Ishikawa (cell line): ENCODE measurements around the gene BEND6.

Experiments
- CREB1 ChIP-seq: IDR thresholded peaks from 2 replicates; pipeline ENCODE4 v1.6.1; 2012; ENCODE audit warnings: low read depth
- EGR1 ChIP-seq: IDR thresholded peaks from 2 replicates; pipeline ENCODE4 v1.6.1; 2012
- EP300 ChIP-seq: IDR thresholded peaks from 2 replicates; pipeline ENCODE4 v1.6.1; 2012; ENCODE audit warnings: borderline replicate concordance
- FOXM1 ChIP-seq: IDR thresholded peaks from 2 replicates; pipeline ENCODE4 v1.6.1; 2012; ENCODE audit warnings: low read depth, borderline replicate concordance
- NFIC ChIP-seq: IDR thresholded peaks from 2 replicates; pipeline ENCODE4 v1.6.1; 2012
- RAD21 ChIP-seq: IDR thresholded peaks from 2 replicates; pipeline ENCODE4 v1.6.1; 2012; ENCODE audit warnings: low read depth
- TAF1 ChIP-seq: IDR thresholded peaks from 2 replicates; pipeline ENCODE4 v1.6.1; 2012; ENCODE audit warnings: low read depth, mild to moderate bottlenecking
- TEAD4 ChIP-seq: IDR thresholded peaks from 2 replicates; pipeline ENCODE4 v1.6.1; 2012
- TF ChIP-seq, protein P1 (sequence below): IDR thresholded peaks from 2 replicates; pipeline ENCODE4 v1.6.1; 2012; ENCODE audit warnings: low read depth, mild to moderate bottlenecking
- TF ChIP-seq, protein P2 (sequence below): IDR thresholded peaks from 2 replicates; pipeline ENCODE4 v1.6.1; 2012

- no peak for TF ChIP-seq EP300
- no peak for TF ChIP-seq EGR1
- TF ChIP-seq, protein P1, sequence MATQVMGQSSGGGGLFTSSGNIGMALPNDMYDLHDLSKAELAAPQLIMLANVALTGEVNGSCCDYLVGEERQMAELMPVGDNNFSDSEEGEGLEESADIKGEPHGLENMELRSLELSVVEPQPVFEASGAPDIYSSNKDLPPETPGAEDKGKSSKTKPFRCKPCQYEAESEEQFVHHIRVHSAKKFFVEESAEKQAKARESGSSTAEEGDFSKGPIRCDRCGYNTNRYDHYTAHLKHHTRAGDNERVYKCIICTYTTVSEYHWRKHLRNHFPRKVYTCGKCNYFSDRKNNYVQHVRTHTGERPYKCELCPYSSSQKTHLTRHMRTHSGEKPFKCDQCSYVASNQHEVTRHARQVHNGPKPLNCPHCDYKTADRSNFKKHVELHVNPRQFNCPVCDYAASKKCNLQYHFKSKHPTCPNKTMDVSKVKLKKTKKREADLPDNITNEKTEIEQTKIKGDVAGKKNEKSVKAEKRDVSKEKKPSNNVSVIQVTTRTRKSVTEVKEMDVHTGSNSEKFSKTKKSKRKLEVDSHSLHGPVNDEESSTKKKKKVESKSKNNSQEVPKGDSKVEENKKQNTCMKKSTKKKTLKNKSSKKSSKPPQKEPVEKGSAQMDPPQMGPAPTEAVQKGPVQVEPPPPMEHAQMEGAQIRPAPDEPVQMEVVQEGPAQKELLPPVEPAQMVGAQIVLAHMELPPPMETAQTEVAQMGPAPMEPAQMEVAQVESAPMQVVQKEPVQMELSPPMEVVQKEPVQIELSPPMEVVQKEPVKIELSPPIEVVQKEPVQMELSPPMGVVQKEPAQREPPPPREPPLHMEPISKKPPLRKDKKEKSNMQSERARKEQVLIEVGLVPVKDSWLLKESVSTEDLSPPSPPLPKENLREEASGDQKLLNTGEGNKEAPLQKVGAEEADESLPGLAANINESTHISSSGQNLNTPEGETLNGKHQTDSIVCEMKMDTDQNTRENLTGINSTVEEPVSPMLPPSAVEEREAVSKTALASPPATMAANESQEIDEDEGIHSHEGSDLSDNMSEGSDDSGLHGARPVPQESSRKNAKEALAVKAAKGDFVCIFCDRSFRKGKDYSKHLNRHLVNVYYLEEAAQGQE, result no peak
- TF ChIP-seq TEAD4, result no peak
- TF ChIP-seq, protein P2, sequence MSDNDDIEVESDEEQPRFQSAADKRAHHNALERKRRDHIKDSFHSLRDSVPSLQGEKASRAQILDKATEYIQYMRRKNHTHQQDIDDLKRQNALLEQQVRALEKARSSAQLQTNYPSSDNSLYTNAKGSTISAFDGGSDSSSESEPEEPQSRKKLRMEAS, result no peak
- no peak for TF ChIP-seq RAD21
- no peak for TF ChIP-seq FOXM1
- TF ChIP-seq CREB1, result no peak
- TF ChIP-seq TAF1, result no peak
- TF ChIP-seq NFIC, result no peak
These were observed 4.9 kb upstream of the BEND6 start for GRCh38 chr6:56949925-56950495.
